ENCODE results near the gene DGKI.
"Not testable (repeated sequence)": the region's sequence is repeated elsewhere in the genome, so short reads cannot be mapped to it uniquely, and the experiment has no call there.

Gene DGKI

GRCh38 chr7:137734221-137734620 lies 112.6 kb downstream of the DGKI start:
- no peak for DNase-seq (ENCODE audit: low read depth)

GRCh38 chr7:137732168-137732567 lies 114.6 kb downstream of the DGKI start:
- DNase-seq (ENCODE audit: low read depth): no peak

- no peak for DNase-seq (ENCODE audit: low read depth)
Measured at GRCh38 chr7:137731436-137731835, 115.3 kb downstream of the DGKI start.

- DNase-seq (ENCODE audit: low read depth): no peak
Measured at GRCh38 chr7:137728426-137728825, 118.3 kb downstream of the DGKI start.

- DNase-seq (ENCODE audit: low read depth): no peak
Measured at GRCh38 chr7:137727413-137727812, 119.4 kb downstream of the DGKI start.

GRCh38 chr7:137718355-137718754 lies 128.4 kb downstream of the DGKI start:
- DNase-seq (ENCODE audit: low read depth): no peak

GRCh38 chr7:137717811-137718271 lies 128.9 kb downstream of the DGKI start:
- DNase-seq (ENCODE audit: low read depth): no peak

- no peak for DNase-seq (ENCODE audit: low read depth)
Measured at GRCh38 chr7:137717045-137717444, 129.7 kb downstream of the DGKI start.

- DNase-seq (ENCODE audit: low read depth): no peak
Measured at GRCh38 chr7:137716061-137716460, 130.7 kb downstream of the DGKI start.

- DNase-seq (ENCODE audit: low read depth): no peak
Measured at GRCh38 chr7:137715533-137715932, 131.2 kb downstream of the DGKI start.

- DNase-seq (ENCODE audit: low read depth): no peak
Measured at GRCh38 chr7:137715121-137715520, 131.7 kb downstream of the DGKI start.

GRCh38 chr7:137706330-137706729 lies 140.4 kb downstream of the DGKI start:
- DNase-seq (ENCODE audit: low read depth): not testable (repeated sequence)

- DNase-seq (ENCODE audit: low read depth): no peak
Measured at GRCh38 chr7:137704723-137705122, 142.1 kb downstream of the DGKI start.

- no peak for DNase-seq (ENCODE audit: low read depth)
Measured at GRCh38 chr7:137703291-137704010, 143.3 kb downstream of the DGKI start.

GRCh38 chr7:137696988-137697387 lies 149.8 kb downstream of the DGKI start:
- DNase-seq (ENCODE audit: low read depth): no peak

GRCh38 chr7:137696376-137696775 lies 150.4 kb downstream of the DGKI start:
- DNase-seq (ENCODE audit: low read depth): no peak

GRCh38 chr7:137695942-137696341 lies 150.8 kb downstream of the DGKI start:
- no peak for DNase-seq (ENCODE audit: low read depth)

GRCh38 chr7:137695494-137695893 lies 151.3 kb downstream of the DGKI start:
- DNase-seq (ENCODE audit: low read depth): no peak

GRCh38 chr7:137694405-137694804 lies 152.4 kb downstream of the DGKI start:
- DNase-seq (ENCODE audit: low read depth): no peak

- DNase-seq (ENCODE audit: low read depth): no peak
Measured at GRCh38 chr7:137692399-137692798, 154.4 kb downstream of the DGKI start.

GRCh38 chr7:137691566-137691965 lies 155.2 kb downstream of the DGKI start:
- DNase-seq (ENCODE audit: low read depth): no peak

GRCh38 chr7:137690635-137691034 lies 156.1 kb downstream of the DGKI start:
- no peak for DNase-seq (ENCODE audit: low read depth)

- DNase-seq (ENCODE audit: low read depth): no peak
Measured at GRCh38 chr7:137689761-137690160, 157.0 kb downstream of the DGKI start.

- peak; percentile 67 for DNase-seq (ENCODE audit: low read depth)
Measured at GRCh38 chr7:137687556-137688265, 159.1 kb downstream of the DGKI start.
